Liver (tissue), 3 donors: Measurements from ENCODE around the gene MICAL1.

Experiments used
- GABPA ChIP-seq, 2 donors: IDR thresholded peaks in 1 of 2; conservative IDR thresholded peaks in 1 of 2; 2 replicates each; pipeline ENCODE4 v1.6.1; 2016; ENCODE audit warnings: antibody characterized with exemption in 2 of 2, mild to moderate bottlenecking in 1 of 2, moderate library complexity in 1 of 2
- RAD21 ChIP-seq, 2 donors: IDR thresholded peaks; 2 replicates each; pipeline ENCODE4 v1.6.1; 2016; ENCODE audit warnings: antibody characterized with exemption in 2 of 2, mild to moderate bottlenecking in 2 of 2
- RXRA ChIP-seq, 2 donors: IDR thresholded peaks; 2 replicates each; pipeline ENCODE4 v1.6.1; 2017 to 2018; ENCODE audit warnings: antibody characterized with exemption in 2 of 2, mild to moderate bottlenecking in 1 of 2
- YY1 ChIP-seq: IDR thresholded peaks from 2 replicates; pipeline ENCODE4 v1.6.1; 2016; ENCODE audit warnings: antibody characterized with exemption, mild to moderate bottlenecking
- TF ChIP-seq, protein P1 (sequence below): fragments of 150-350 bp; IDR thresholded peaks from 2 replicates; pipeline ENCODE4 v1.5.1; 2017; ENCODE audit warnings: improper control_type of control experiment, low read depth, low read length; ENCODE audit not compliant: missing input control
- TF ChIP-seq, protein P2 (sequence below): IDR thresholded peaks from 2 replicates; pipeline ENCODE4 v1.6.1; 2016; ENCODE audit warnings: antibody characterized with exemption
- donor health status: healthy.
- donor health status: healthy.

DNA sequence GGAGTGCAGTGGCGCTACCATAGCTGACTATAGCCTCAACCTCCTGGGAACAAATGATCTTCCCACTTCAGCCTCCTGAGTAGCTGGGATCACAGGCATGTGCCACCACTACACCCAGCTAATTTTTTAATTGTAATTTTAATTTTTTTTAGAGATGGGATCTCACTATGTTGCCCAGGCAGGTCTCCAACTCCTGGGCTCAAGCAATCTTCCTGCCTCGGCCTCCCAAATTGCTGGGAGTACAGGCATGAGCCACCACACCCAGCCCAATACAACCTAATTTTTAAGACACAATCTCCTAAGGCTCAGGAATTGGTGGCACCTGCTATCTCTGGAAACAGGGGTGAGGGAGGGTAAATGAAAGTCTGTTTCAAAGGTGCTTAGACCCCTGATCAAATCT lies 21.6 kb upstream of the MICAL1 start:
- TF ChIP-seq, protein P1, sequence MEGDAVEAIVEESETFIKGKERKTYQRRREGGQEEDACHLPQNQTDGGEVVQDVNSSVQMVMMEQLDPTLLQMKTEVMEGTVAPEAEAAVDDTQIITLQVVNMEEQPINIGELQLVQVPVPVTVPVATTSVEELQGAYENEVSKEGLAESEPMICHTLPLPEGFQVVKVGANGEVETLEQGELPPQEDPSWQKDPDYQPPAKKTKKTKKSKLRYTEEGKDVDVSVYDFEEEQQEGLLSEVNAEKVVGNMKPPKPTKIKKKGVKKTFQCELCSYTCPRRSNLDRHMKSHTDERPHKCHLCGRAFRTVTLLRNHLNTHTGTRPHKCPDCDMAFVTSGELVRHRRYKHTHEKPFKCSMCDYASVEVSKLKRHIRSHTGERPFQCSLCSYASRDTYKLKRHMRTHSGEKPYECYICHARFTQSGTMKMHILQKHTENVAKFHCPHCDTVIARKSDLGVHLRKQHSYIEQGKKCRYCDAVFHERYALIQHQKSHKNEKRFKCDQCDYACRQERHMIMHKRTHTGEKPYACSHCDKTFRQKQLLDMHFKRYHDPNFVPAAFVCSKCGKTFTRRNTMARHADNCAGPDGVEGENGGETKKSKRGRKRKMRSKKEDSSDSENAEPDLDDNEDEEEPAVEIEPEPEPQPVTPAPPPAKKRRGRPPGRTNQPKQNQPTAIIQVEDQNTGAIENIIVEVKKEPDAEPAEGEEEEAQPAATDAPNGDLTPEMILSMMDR: no peak
- TF ChIP-seq, protein P2, sequence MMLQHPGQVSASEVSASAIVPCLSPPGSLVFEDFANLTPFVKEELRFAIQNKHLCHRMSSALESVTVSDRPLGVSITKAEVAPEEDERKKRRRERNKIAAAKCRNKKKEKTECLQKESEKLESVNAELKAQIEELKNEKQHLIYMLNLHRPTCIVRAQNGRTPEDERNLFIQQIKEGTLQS: no peak
- TF ChIP-seq RAD21 (IDR thresholded peaks at IDR 0.05) (no peak), GABPA (IDR thresholded peaks at IDR 0.05 in 1 of 2, conservative IDR thresholded peaks at IDR 0.05 in 1 of 2) (no peak), RXRA (IDR thresholded peaks at IDR 0.05) (no peak), YY1 (no peak)
